Dermis microvascular lymphatic vessel endothelial cell (primary cell): Measurements from ENCODE around the gene LECT2. TPM values are rescaled to one million over a fixed set of nuclear protein-coding genes. Genes with fewer than 3 reads are reported as not detected.
A peak's percentile ranks its signal among the peaks of the same experiment; 100 is the strongest.

Experiments used
- DNase-seq, 2 donors: peaks; one replicate each; pipeline versions ENCODE4 v3.0.0 to v3.0.0-alpha.2; 2010; ENCODE audit warnings: low read depth in 2 of 2
- total RNA-seq: library from RNA; depleted of rRNA; stranded (reverse); fragments of >200 nt; gene quantifications from 2 replicates; pipeline ENCODE4 v1.2.1, GENCODE V29; 2014

Gene LECT2
- not detected in 2 replicates for total RNA-seq

DNA sequence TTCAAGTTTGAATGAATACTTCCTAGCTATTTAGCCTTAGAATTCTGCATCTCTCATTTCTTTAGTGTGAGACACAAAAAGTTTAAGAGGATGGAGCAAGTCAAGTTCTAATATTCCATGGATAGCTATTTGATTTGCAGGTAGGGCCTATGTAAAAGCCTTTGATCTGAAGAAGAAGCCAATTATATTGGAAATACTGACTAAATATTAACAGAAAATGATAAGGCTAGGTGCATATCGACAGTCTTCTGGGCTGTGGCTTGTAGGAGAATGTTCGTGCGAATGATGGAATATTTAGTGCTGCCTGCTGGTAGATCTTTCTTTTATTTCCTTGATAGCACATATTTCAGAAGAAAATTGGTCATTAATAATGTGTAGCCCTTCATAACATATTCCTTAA, at the start of gene LECT2:
TSS of gene LECT2 (minus strand) at position 85 of the 400 bp plus-strand sequence. CDS start 150 bp downstream, outside the sequence.
- no peak for DNase-seq

DNA sequence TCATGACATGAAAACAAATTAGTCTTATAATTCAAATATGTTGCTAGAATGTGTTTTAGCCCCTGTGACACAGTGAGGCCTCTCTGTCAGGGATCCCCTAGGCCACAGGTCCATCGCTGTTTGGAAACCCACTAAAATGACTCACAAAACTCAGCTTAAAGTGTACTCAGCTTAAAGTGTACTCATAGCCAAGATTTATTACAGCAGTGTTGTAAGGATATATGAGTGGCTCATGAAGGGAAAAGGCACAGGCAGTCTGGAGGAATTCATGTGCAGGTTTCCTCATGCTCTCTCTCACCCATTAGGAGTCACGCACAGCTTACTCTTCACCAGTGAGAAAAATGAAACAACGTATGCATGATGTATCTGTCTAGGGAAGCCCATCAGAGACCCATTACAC, 49.7 kb upstream of the LECT2 start:
- no peak for DNase-seq

DNA sequence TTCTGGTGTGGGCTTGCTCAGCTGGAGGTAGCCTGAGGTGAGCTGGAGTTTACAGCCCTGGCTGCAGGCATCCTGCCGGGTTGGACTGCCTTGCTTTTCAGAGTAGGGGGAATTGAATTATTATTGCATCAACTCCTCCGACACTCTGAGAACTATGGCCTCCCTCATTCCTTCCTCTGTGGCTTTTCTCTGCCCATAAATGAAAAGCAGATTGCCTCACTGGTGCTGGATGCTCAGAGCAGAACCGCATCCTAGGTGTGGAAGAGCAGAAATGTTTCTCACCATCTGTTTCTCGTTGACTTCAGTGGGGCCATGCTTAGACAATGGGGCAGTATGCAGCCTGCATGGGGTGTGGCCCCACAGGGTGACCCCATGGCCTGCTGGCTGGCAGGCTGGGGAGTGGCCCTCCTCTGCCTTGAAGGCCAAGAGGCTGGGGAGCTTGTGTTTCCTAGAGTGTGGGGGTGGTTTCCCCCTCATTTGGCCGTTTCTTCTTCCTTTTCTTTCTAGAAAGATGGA, 46.7 kb upstream of the LECT2 start:
- no peak for DNase-seq

DNA sequence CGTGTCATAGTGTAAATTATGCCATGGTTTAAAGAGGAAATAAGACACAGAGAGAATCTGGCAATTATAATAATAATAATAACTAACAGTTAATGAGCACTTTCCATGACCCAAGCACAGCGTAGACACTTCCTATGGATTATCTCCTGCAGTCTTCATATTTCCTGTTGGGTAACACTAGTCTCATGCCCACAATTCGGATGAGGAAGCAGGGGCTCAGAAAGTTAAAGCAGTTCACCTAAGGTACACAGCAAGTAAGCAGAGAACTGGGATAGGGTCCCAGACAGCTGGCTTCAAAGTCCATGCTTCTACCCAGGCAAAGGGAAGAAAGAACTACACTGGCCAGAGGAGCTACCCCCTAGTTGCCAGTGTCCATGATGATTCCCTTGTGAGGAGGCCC, 46.1 kb upstream of the LECT2 start:
- DNase-seq: peak in 1 of 2 donors; percentile 29

DNA sequence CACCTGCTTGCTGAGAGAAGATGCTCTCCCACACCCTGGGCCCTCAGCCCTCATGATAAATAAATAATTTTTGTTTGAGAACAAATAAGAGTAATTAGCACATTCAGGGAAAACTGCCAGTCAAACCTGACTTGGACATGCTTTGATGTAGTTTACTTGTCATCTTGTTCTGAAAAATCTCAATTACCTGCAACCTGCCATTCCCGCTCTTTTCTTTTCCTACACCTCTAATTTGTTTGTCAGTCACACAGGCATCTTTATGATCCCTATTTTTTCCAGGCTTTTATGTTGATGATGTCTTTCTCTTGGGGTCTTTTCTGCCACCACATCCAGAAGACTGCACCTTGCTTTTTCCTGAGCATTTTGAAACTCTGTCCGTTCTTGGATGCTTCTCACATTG, 45.4 kb upstream of the LECT2 start:
- DNase-seq: no peak

DNA sequence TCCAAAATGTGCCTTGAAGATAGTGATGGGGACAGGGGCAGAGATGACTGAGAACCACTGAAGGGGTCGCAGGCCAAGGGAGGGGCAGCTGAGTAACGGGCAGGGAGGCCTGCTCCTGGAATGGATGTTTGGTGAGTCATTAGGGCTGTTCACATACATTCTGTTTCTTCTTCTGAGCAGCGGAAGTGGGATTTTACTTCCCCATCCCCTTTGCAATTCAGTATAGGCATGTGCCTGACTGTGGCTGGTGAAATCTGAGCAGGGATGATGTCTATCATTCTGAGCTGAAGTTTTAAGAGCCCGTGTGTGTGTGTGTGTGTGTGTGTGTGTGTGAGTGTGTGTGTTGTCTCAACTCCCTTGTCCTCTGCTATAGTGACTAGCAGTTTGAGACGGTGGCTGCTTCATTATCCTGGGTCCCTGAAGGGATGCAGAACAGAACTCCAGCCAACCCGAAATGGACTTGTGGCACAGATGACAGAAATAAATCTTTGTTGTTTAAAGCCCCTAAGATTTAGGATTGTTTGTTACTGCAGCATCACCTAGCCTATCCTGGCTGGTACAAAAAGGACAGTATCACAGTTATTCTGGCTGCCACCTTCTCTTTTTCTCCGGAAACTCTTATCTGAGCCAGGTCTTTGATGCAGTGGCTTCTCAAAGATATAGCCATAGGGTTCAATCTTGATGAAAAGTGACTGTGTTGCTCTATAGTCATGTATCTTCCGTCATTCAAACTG, 44.8 kb upstream of the LECT2 start:
- peak in 1 of 2 donors; percentile 46 for DNase-seq

DNA sequence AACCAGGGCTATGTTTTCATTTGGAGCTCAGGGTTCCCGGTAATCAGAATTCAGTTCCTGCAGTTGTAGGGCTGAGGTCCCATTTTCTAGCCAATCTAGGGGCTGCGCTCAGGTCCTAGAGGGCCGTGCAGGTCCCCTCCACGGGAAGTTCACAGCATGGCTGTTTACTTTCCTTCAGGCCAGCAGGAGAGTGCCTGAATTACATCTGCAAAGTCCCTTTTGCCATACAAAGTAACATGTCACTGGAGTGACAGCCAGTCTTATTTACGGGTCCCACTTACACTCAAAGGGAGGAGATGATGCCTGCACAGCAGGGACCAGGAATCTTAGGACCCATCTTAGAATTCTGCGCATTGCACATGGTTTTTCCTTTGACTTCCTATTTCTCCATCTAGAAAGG, 44.1 kb upstream of the LECT2 start:
- no peak for DNase-seq

DNA sequence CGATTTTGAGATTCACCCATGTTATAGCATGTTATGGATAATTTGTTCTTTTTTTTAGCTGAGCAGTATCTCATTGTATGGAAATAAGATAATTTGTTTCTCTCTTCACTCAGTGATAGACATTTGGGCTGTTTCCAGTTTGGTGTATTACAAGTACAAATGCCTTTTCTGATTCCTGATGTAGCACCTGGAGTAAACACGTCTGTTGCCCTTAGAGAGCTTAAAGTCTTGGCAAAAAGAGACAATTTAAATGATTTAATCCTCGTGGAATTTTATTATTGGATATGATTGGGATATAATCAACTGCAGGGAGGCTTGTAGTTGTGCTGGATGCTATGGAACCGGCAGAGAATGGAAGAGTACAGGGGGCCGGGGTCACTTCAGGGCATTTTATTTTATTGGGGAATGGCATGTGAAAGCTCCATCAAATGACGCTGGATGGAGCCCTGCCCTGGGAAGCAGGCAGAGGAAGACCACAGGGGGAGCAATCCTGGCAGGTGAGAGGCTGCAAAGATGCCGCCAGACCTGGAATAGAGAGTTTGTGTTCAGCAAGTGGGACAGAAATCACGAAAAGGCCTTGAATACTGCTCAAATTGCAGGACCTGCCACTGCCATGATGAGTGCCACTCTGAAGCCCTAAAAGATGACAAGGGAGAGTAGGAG, 43.0 kb upstream of the LECT2 start:
- DNase-seq: no peak

DNA sequence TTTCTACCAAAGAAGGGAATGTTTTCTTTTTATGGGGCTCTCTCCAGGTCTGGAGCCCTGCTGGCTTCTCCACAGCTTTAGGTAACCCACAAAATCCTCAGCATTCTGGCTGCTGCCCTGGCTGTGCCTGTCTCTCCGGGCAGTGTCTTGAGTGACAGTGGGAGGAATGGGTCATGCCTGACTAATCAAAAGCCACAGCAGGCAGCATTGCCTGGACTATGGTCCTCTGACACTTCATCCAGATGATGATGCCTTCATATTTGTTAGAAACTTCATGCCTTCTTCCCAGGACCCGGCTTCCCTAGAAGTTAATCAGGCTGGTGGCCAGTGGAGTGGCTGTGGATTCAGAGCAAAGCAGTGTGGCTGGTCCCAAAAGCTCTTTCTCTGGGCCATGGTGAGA, 41.8 kb upstream of the LECT2 start:
- DNase-seq: no peak

DNA sequence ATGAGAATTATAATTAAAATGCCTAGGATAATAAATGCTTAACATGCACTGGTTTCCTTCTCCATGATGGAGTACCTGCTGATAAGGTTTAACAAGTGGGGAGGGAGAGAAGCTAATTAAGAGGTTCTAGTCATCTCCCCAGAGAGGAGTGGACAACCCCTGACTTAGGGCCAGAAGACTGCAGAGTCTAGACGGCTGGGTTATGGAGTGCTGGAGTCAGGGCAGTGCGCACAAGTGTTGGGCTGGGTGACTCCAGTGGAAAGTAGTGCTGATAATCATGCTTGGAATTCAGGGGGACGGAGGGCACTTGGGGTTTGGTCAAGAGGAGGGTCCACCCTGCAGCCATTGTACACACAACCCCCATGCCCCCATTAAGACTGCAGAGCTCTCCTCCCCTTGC, 41.2 kb upstream of the LECT2 start:
- no peak for DNase-seq

DNA sequence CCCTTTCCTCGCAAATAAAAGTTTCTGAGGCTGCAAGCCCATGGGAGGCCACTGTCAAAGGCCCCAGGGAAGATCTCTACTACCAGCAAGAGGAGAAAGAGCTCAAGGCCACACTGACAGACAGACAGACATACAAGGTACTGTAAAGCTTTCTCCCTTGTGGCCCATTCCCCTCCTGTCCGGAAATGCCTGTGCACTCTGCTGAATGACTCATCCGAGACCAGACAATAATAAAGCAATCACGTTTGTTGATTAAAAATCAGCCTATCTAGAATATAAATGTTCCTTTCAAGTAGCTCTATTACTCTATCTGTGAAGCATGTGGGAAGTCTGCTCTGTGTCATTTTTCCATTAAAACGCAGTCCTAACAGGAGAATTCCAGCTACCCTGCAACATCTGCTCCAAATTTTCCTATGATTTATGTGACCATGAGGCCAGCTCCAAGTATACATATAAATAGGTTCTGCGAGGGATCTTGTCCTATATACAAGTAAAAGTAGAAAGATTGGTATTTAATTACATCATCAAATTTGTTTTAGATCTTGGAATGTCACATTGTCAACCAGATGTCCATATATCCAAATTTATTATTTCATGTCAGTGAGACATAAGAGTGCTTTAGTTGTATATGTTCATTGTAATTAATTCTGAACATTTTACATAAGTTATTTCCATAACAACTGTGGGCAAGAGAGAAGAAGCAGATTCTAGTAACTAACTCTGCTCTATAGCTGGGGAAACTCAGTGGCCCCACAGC, 39.3 kb upstream of the LECT2 start:
- peak; percentile 28 to 89 for DNase-seq

DNA sequence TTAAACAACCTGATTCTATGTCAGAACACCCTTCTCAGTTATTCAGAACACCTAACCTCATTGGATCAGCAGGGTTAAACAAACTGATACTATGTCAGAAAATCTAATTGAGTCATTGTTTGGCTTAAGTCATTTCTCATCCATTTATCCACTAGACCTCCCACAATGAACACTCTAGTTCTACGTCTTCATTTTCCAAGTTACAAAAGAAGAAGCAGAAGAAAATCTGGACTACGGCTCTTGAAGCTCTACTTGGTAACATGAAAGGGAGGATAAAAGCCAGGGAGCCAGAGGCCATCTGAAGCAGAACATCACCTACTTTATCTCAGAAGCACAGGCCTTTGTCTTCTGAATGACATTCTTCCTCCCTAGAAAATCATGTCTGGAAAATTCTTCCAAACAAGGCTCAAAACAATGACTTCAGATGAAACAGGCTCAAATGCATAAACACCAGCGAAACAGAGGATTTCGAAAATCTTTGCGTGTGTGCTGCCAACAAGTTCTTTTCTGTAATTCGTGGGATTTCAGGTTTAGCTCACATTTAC, 38.6 kb upstream of the LECT2 start:
- DNase-seq: peak in 1 of 2 donors; percentile 72

DNA sequence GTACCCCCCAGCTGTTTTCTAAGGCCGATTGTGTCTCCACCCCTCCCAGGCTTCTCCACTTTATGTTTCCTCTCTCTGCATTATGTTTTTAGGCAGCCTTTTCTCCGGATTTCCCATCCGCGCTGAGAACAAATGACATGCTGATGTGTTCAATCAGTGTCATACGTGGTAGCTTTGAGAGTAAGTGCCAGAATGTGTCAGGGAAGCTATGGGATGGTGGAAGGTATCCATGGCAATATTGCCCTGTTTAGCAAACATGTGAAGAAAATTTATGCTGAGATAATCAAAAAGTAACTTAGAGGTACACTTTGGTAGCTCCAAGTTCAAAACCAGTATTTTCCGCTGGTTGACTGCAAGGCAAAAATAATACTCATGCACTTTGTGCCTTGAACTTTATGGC, 36.6 kb upstream of the LECT2 start:
- DNase-seq: peak; percentile 94 to 98

DNA sequence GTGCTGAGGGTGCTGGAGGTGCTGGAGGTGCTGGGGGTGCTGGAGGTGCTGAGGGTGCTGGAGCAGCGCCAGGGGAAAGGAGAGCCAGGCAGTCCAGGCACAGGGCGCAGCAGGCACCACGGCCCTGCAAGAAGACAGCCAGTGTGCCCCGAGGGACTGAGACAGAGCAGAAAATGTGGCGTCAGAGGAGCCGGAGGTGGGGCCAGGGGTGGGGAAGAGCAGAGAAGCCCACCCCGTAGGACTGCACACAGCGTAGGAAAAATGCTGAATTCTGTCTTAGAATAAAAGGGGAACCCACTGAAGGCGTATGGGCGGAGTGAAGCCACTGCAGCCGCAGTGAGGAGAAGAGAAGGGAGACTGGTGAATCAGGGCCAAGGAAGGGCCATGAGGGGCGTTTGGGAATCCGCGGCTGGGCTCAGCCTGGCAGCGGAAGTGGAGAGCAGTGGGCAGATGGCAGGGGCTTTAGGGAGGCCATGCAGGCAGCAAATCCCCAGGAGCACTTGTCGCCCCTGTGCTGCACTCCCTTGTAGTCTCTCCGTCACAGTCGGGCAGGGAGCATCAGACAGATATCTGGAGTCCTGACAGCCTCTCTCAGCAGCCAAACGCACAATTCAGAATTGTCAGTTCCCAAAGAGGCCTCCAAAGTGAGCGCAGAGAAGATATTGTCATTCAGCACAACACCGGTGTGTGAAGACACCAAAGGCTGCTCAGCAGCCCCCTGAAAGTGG, 35.9 kb upstream of the LECT2 start:
- no peak for DNase-seq

DNA sequence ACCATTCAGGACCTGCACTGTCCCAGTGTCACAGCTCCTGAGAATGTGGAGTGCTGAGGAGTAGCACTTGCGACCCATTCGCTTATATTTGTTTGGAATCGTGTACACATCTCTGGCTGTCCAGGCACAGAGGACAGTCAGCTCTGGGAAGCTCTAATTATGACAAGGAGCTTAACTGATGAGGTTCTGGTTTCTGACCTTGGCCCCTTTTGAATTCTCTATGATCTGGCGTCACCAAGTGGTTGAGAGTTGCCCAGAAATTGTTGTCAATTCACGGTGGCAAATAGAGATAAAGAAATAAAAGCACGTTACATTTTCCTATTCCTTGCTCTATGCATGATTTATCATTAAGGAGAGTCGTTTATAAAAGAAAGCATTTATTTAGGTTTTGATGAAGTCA, 34.9 kb upstream of the LECT2 start:
- DNase-seq: no peak

DNA sequence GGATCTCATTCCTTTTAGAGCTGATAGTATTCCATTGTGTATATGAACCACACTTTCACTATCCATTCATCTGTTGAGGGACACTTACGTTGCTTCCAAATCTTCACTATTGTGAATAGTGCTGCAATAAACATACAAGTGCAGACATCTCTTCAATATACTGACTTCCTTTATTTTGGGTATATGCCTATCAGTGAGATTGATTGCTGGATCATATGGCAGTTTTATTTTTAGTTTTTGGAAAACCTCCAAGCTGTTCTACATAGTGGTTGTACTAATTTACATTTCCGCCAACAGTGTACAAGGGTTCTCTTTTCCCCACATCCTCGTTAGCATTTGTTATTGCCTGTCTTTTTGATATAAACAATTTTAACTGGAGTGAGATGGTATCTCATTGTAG, 33.8 kb upstream of the LECT2 start:
- DNase-seq: no peak

DNA sequence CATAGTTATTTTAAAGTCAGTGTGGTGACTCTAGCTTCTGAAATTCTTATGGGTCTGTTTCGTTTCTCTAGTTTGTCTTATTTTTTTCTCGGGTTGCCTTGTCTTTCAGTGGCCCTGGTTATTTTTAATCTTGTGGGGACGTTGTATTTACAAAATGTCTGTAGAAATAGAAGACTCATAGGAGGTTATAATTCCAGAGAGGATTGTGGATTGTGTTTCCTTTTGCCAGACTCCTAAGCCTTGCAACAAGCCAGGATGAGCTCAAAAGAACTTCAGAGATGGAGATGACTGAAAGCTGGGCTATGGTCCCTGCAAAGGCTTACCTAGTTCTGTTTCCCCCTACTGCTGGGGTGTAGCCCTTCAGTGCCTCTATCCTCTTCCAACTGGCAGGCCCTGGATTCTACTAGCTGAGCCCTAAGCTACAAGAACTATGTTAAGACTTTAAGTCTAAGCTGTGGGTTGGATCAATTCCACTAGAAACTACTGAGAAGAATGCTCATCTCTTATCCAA, 32.2 kb upstream of the LECT2 start:
- no peak for DNase-seq

DNA sequence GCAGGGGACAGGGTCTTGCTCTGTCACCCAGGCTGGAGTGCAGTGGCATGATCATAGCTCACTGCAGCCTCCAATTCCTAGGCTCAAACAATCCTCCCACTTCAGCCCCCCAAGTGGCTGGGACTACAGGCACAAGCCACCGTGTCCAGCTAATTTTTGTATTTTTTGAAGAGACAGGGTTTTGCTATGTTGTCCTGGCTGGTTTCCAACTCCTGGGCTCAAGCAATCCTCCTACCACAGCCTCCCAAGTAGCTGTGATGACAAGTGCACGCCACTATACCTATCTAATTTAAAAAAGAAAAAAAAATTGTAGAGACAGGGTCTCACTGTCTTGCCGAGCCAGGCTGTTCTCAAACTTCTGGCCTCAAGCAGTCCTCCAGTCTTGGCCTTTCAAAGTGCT, 31.6 kb upstream of the LECT2 start:
- no peak for DNase-seq

DNA sequence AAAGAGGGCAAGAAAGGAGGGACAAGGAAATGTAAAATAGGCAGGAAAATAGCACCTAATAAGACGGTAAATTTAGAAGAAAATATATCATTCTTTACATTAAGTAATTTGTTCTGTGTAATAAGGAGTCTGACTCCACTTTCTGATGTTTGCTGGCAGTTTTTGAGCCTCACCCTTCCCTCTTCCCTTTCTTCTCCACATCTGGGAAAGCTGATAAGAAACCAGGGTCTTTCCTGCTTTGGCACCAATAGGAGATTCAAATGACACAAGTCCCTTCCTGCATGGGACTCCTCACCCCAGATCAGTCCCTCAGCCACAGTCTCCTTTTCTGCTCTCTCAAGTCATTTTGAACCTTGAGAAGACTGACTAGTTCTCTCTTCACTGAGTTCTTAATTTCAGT, 31.2 kb upstream of the LECT2 start:
- no peak for DNase-seq

DNA sequence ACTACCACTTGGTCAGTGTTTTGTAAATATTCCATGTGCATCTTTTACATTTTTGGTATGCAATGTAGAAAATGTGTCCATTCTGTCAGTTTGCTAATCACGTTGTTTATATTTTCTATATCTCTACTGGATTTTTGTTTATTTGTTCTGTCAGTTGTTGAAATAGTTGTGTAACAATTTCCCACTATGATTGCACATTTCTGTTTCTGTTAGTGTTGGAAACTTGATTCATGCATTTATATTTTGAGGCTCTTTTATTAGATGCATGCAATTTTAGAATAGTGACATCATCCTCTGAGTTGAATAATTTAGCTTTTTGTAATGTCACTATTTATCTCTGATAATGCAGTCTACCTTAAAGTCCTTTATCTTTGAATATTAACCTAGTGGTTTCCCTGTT, 25.8 kb upstream of the LECT2 start:
- DNase-seq: no peak

DNA sequence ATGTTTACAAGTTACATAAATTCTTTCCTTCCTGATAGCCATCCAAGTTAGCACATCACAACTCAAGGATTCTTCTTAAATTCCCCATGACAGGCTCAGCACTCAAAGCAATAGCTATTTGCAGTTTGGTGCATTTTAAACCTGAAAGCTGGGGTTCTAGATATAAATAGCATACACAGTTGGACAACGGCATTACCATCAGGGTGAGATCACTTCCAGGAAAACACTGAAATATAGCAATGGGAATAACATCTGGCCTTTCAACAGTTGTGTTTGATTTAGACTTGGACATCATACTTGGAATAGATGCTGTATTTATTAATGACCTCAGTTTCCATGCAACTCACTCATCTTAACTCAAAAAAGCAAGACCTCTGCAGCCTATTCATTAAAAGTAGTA, 24.7 kb upstream of the LECT2 start:
- DNase-seq: peak in 1 of 2 donors; percentile 48
